Adrenal gland (tissue), 12 donors: Measurements from ENCODE around the gene LRRC30. TPM values are rescaled to one million over a fixed set of nuclear protein-coding genes. Genes with fewer than 3 reads are reported as not detected.

Experiments used
- DNase-seq, 7 donors: peaks; one replicate each; pipeline ENCODE4 v3.0.0-alpha.2; 2019 to 2020
- H3K27ac ChIP-seq, 5 donors: fragments of 200-600 bp; sonication (generic) in 4 of 5; 1 replicate in 3 of 5; 2 replicates in 2 of 5; pipeline versions ENCODE4 v1.5.1 to v1.8.0; 2016 to 2020; ENCODE audit warnings: mild to moderate bottlenecking in 1 of 5
- H3K27me3 ChIP-seq: fragments of 200-600 bp; 2 replicates; pipeline ENCODE4 v1.8.0; 2021
- H3K36me3 ChIP-seq, 2 donors: fragments of 200-600 bp; replicated peaks in 1 of 2; 1 replicate in 1 of 2; 2 replicates in 1 of 2; pipeline versions ENCODE4 v1.5.1 to v1.8.0; 2018 to 2022
- H3K4me1 ChIP-seq, 2 donors: fragments of 200-600 bp; replicated peaks in 1 of 2; 1 replicate in 1 of 2; 2 replicates in 1 of 2; pipeline versions ENCODE4 v1.5.1 to v1.8.0; 2018 to 2021
- H3K4me3 ChIP-seq, 4 donors: fragments of 200-600 bp; sonication (generic) in 3 of 4; one replicate each; pipeline ENCODE4 v1.5.1; 2016 to 2018
- H3K9me3 ChIP-seq, 3 donors: fragments of 200-600 bp; sonication (generic) in 1 of 3; replicated peaks in 1 of 3; 1 replicate in 2 of 3; 2 replicates in 1 of 3; pipeline versions ENCODE4 v1.5.1 to v1.8.0; 2016 to 2021
- CTCF ChIP-seq, 6 experiments: fragments of 450-650 bp in 4 of 6; fragments of 200-600 bp in 2 of 6; sonication (generic) in 1 of 6; IDR thresholded peaks; 1 replicate in 5 of 6; 2 replicates in 1 of 6; pipeline versions ENCODE4 v1.5.1 to v1.8.0; 2016 to 2021; ENCODE audit warnings: antibody characterized with exemption in 6 of 6, mild to moderate bottlenecking in 2 of 6, moderate library complexity in 1 of 6
- POLR2A ChIP-seq, 2 donors: fragments of 450-650 bp; IDR thresholded peaks; one replicate each; pipeline ENCODE4 v1.6.1; 2017; ENCODE audit warnings: antibody characterized with exemption in 2 of 2, mild to moderate bottlenecking in 2 of 2, moderate library complexity in 1 of 2
- WGBS, 4 donors: extraction: QIAGEN DNeasy Blood & Tissue Kit in 2 of 4; methylation state at CpG; one replicate each; pipeline versions ENCODE4 v1.1.5 to v1.1.7; 2013 to 2017; 5-methylcytosine and 5-hydroxymethylcytosine counted together
- intact Hi-C, 2 donors: fragments of 100-400 bp; cut with DNase I; formaldehyde crosslinking; loops; one replicate each; pipeline versions ENCODE4 v1.14.1 to v1.15.0; 2022 to 2023
- polyA plus RNA-seq, 3 donors: library from polyadenylated mRNA; stranded (reverse); fragments of 200-250 nt in 2 of 3; fragments of 350-450 nt in 1 of 3; fragmentation: Illumina TruSeq in 1 of 3; extraction: RNeasy Lipid Tissue Mini Kit (QIAGEN cat#74804) in 1 of 3; gene quantifications; one replicate each; pipeline ENCODE4 v1.2.3, GENCODE V29; 2013 to 2014
- total RNA-seq, 9 donors: library from RNA; depleted of rRNA in 4 of 9; stranded (reverse); fragments of >200 nt in 4 of 9; fragments of 120-200 nt in 1 of 9; fragmentation: NEBNext Ultra II Directional in 1 of 9; extraction: Animal tissue kit (Norgen Biotek cat#: 25700) in 1 of 9; gene quantifications; one replicate each; pipeline versions ENCODE4 v1.1.0 to v1.2.4, GENCODE V29; 2013 to 2023
- donor health status: healthy with polysubstance abuse.
- donor health status: Bipolar disorder and iron deficiency.
- donor health status: DM: yes; HTN: yes; CAD: no.
- donor health status: DM: no; HTN: no; CAD: no.
- donor health status: DM: no; HTN: no; CAD: no.
- donor health status: DM: yes; HTN: yes; CAD: no.

Gene LRRC30
- total and polyA plus RNA-seq, 12 donors = not detected

- no peaks in the 10 kb centered on the region for H3K9me3 ChIP-seq
- TF ChIP-seq CTCF (IDR thresholded peaks at IDR 0.05) (no peak), POLR2A (IDR thresholded peaks at IDR 0.05) (no peak)
- no peaks in the 10 kb centered on the region for H3K27me3 ChIP-seq
- no peak for DNase-seq
- no peak overlapping the region for H3K4me3 ChIP-seq
- intact Hi-C loops = loop anchor here (5.0 to 10.0 kb wide), 3 partner anchors 185 to 297 kb away; partner anchors contain the start of gene PTPRM (in 2 of the 2)
- H3K36me3 ChIP-seq = no peaks in the 10 kb centered on the region
- H3K27ac ChIP-seq = no peak overlapping the region
- H3K4me1 ChIP-seq = peaks cover 12 to 19% of the 10 kb centered on the region in 2 donors
- WGBS, 4 donors = 80 to 86% (median 82%) methylated on average over 6 of the region's 6 CpGs
Measured at GRCh38 chr18:7269942-7270341, 39.1 kb downstream of the LRRC30 start.

GRCh38 chr18:7272311-7273049 lies 41.6 kb downstream of the LRRC30 start:
- 21 to 28% (median 24%) methylated on average over 18 to 24 of the region's 24 CpGs for WGBS, 4 donors
- intact Hi-C loops = loop anchor here (5.0 to 10.0 kb wide), 3 partner anchors 182 to 295 kb away; partner anchors contain the start of gene PTPRM (in 2 of the 2)
- H3K4me3 ChIP-seq = peak overlapping the region in 1 of 4 donors; percentile 30
- peaks cover 12 to 19% of the 10 kb centered on the region in 2 donors for H3K4me1 ChIP-seq
- H3K27me3 ChIP-seq = no peaks in the 10 kb centered on the region
- H3K9me3 ChIP-seq = no peaks in the 10 kb centered on the region
- H3K27ac ChIP-seq = peak overlapping the region in 4 of 5 donors; percentile 6 to 78 (median 50)
- peak; percentile 27 to 90 (median 67) for DNase-seq
- no peaks in the 10 kb centered on the region for H3K36me3 ChIP-seq
- TF ChIP-seq POLR2A (IDR thresholded peaks at IDR 0.05) = no peak
- TF ChIP-seq CTCF (IDR thresholded peaks at IDR 0.05) = peak; percentile 13 to 63 (median 44)

- Histone ChIP-seq H3K9me3 (no peaks in the 10 kb centered on the region), H3K4me1 (peaks cover 12 to 19% of the 10 kb centered on the region in 2 donors), H3K27ac (peak overlapping the region in 3 of 5 donors; percentile 37 to 78 (median 73)), H3K36me3 (no peaks in the 10 kb centered on the region), H3K27me3 (no peaks in the 10 kb centered on the region), H3K4me3 (no peak overlapping the region)
- TF ChIP-seq POLR2A (IDR thresholded peaks at IDR 0.05) = no peak
- TF ChIP-seq CTCF (IDR thresholded peaks at IDR 0.05) = no peak
- 21 to 45% (median 35%) methylated on average over 9 to 12 of the region's 12 CpGs for WGBS, 4 donors
- intact Hi-C loops = loop anchor here (5.0 to 10.0 kb wide), 3 partner anchors 181 to 294 kb away; partner anchors contain the start of gene PTPRM (in 2 of the 2)
- peak; percentile 51 to 86 (median 72) for DNase-seq
Measured at GRCh38 chr18:7273301-7273921, 42.5 kb downstream of the LRRC30 start.

GRCh38 chr18:7281579-7281978 lies 50.7 kb downstream of the LRRC30 start:
- 79 to 92% (median 83%) methylated on average over 2 of the region's 2 CpGs for WGBS, 4 donors
- no peak for TF ChIP-seq CTCF (IDR thresholded peaks at IDR 0.05)
- no peak for TF ChIP-seq POLR2A (IDR thresholded peaks at IDR 0.05)
- intact Hi-C loops = no loop called here

More at GRCh38 chr18:7281579-7281978, 50.7 kb downstream of the LRRC30 start:
- H3K27ac ChIP-seq = no peak overlapping the region
- no peak overlapping the region for H3K4me3 ChIP-seq
- no peaks in the 10 kb centered on the region for H3K27me3 ChIP-seq
- no peaks in the 10 kb centered on the region for H3K36me3 ChIP-seq
- H3K9me3 ChIP-seq = no peaks in the 10 kb centered on the region
- DNase-seq = no peak
- H3K4me1 ChIP-seq = no peaks in the 10 kb centered on the region
